ENCODE results near the gene TMED10.

DNA sequence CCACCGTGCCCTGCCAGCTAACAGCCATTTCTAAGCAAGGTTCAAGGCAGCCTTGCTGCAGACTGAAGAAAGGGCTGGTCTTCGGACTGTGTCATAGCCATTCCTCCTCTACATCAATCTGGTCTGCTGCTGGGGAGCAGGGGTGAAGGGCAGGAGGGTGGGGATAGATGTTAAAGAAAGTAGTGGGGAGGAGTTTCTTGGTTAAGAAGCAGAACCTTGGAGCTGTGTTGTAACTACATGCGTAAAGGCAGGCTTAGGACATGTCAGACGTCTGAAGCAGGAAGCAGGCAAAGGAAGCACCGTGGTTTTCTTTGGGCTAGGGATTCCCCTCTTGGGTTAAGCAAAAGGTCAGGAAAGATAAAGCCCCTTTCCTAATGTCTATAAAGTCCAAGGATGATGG is 31.5 kb downstream of the TMED10 start:
- no peak for TF ChIP-seq EZH2 (IDR thresholded peaks at IDR 0.05; ENCODE audit: low read length, missing control alignments)
- no peak for TF ChIP-seq CTCF (conservative IDR thresholded peaks at IDR 0.05 in 1 of 2, IDR thresholded peaks at IDR 0.05 in 1 of 2; ENCODE audit: low read depth in 1 of 2, low read length in 2 of 2)
